HepG2 (cell line): Measurements from ENCODE around the gene CALR. TPM values are rescaled to one million over a fixed set of nuclear protein-coding genes. Genes with fewer than 3 reads are reported as not detected.
A peak's percentile ranks its signal among the peaks of the same experiment; 100 is the strongest.

Source experiments
- CEBPB ChIP-seq: IDR thresholded peaks from 2 replicates; pipeline ENCODE4 v1.6.1; 2011; ENCODE audit warnings: low read depth, low read length, improper control_type of control experiment, borderline replicate concordance
- EZH2 ChIP-seq: conservative IDR thresholded peaks from 2 replicates; pipeline ENCODE4 v1.6.1; 2012; ENCODE audit warnings: mild to moderate bottlenecking, low read depth, low read length, moderate library complexity
- FIP1L1 ChIP-seq: fragments of 200-400 bp; formaldehyde crosslinking; IDR thresholded peaks from 2 replicates; pipeline ENCODE4 v1.6.1; 2018; ENCODE audit warnings: low read depth, mild to moderate bottlenecking, low read length, moderate library complexity, borderline replicate concordance; ENCODE audit not compliant: insufficient read depth
- FOXC1 ChIP-seq: sonication (generic); formaldehyde crosslinking; IDR thresholded peaks from 2 replicates; pipeline ENCODE4 v1.8.0; 2022; ENCODE audit warnings: mild to moderate bottlenecking, missing genetic modification reagents, borderline replicate concordance
- LRRFIP1 ChIP-seq: sonication (generic); formaldehyde crosslinking; conservative IDR thresholded peaks from 2 replicates; pipeline ENCODE4 v1.4.0; 2020; ENCODE audit warnings: missing genetic modification reagents
- RFX3 ChIP-seq: IDR thresholded peaks from 2 replicates; pipeline ENCODE4 v1.6.1; 2016; ENCODE audit warnings: missing biosample characterization, missing genetic modification reagents
- RFXANK ChIP-seq: IDR thresholded peaks from 2 replicates; pipeline ENCODE4 v1.6.1; 2016
- SCMH1 ChIP-seq: sonication (generic); formaldehyde crosslinking; IDR thresholded peaks from 2 replicates; pipeline ENCODE4 v1.9.0; 2021; ENCODE audit warnings: missing genetic modification reagents, mild to moderate bottlenecking, borderline replicate concordance
- SIN3A ChIP-seq: IDR thresholded peaks from 2 replicates; pipeline ENCODE4 v1.6.1; 2011; ENCODE audit warnings: low read depth, mild to moderate bottlenecking, control low read depth, low read length, borderline replicate concordance
- ZIK1 ChIP-seq: sonication (generic); formaldehyde crosslinking; IDR thresholded peaks from 2 replicates; pipeline ENCODE4 v1.5.0; 2020; ENCODE audit warnings: mild to moderate bottlenecking, low read depth, missing genetic modification reagents, borderline replicate concordance
- ZNF160 ChIP-seq: sonication (generic); formaldehyde crosslinking; IDR thresholded peaks from 2 replicates; pipeline ENCODE4 v1.8.0; 2022; ENCODE audit warnings: mild to moderate bottlenecking, inconsistent platforms, missing genetic modification reagents
- ZNF446 ChIP-seq: sonication (generic); formaldehyde crosslinking; IDR thresholded peaks from 2 replicates; pipeline ENCODE4 v1.5.0; 2020; ENCODE audit warnings: mild to moderate bottlenecking, missing genetic modification reagents
- ZNF737 ChIP-seq: sonication (generic); formaldehyde crosslinking; IDR thresholded peaks from 2 replicates; pipeline ENCODE4 v1.5.0; 2020; ENCODE audit warnings: missing genetic modification reagents, mild to moderate bottlenecking, borderline replicate concordance
- polyA plus RNA-seq, 8 experiments: library from polyadenylated mRNA; depleted of rRNA in 3 of 8; stranded (reverse) in 7 of 8; unstranded in 1 of 8; fragments of >200 nt; fragmentation: Illumina TruSeq in 4 of 8; extraction: Trizol in 4 of 8; gene quantifications; 2 replicates each; pipeline versions ENCODE4 v1.2.1 to v1.2.3, GENCODE V29; 2011 to 2016; ENCODE audit warnings: low read depth in 4 of 8, missing spikeins in 1 of 8, mixed read lengths in 1 of 8; ENCODE audit not compliant: insufficient read depth in 1 of 8
- total RNA-seq, 5 experiments: library from RNA; depleted of rRNA; stranded (reverse); fragments of >200 nt; fragmentation: Illumina TruSeq; extraction: Trizol; gene quantifications; 2 replicates each; pipeline ENCODE4 v1.2.3, GENCODE V29; 2016; ENCODE audit warnings: low read depth in 1 of 5
- TF ChIP-seq, protein P1 (sequence below): sonication (generic); formaldehyde crosslinking; conservative IDR thresholded peaks from 2 replicates; pipeline ENCODE4 v1.4.0; 2020; ENCODE audit warnings: mild to moderate bottlenecking, missing genetic modification reagents, moderate library complexity
- TF ChIP-seq, protein P2 (sequence below): sonication (generic); formaldehyde crosslinking; IDR thresholded peaks from 2 replicates; pipeline ENCODE4 v1.4.0; 2020; ENCODE audit warnings: low read depth, mild to moderate bottlenecking, missing genetic modification reagents
- TF ChIP-seq, protein P3 (sequence below), 2 experiments: fragments of 450-650 bp in 1 of 2; sonication (generic) in 1 of 2; formaldehyde crosslinking; IDR thresholded peaks; 2 replicates each; pipeline versions ENCODE4 v1.5.0 to v1.8.0; 2020 to 2022; ENCODE audit warnings: mild to moderate bottlenecking in 1 of 2, missing genetic modification reagents in 1 of 2

Gene CALR
- total and polyA plus RNA-seq, 2 of the 13 experiments (the other 11 are each of a cell fraction or from before 2014, with no cell fraction given) = 898 to 934 TPM

DNA sequence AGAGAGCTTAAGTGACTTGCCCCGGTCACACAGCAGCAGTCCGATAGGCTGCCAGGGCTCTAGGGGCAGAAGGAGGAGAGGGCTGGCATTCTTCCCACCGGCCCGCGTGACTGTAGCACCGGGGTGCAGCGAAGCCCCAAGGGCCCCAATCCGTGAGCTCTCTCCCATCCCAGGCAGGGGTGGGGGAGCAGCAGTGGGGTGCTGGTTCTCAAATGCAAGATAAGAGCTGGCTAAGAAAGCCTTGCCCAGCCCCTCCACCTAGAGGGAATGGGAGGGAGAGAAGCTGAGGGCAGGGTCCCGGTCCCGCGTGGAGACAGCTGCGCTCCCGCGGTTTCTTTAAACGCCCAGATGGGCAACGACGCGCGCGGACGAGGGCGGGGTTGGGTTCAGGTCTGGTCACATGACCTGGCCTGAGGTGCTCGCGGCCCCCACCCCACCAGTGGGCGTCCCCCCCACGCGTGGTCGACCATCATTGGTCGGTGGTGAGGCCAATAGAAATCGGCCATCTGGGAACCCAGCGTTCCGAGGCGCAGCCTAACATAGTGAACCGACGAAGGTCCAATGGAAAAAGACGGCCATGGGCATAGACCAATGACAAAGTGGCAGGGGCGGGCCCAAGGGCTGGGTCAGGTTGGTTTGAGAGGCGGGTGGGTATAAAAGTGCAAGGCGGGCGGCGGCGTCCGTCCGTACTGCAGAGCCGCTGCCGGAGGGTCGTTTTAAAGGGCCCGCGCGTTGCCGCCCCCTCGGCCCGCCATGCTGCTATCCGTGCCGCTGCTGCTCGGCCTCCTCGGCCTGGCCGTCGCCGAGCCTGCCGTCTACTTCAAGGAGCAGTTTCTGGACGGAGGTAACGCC lies at the start of gene CALR (continued):
- TF ChIP-seq SCMH1 (CRISPR knock-in tag) = no peak
- peak; percentile 9; the same call in 1 of the 2 replicates for TF ChIP-seq ZNF446
- no peak for TF ChIP-seq EZH2
- no peak for TF ChIP-seq RFX3 (CRISPR knock-in tag)
- TF ChIP-seq SIN3A = peak; percentile 84; the same call in 1 of the 2 replicates
- TF ChIP-seq FIP1L1 = no peak
- TF ChIP-seq FOXC1 (CRISPR knock-in tag) = no peak
- peak; percentile 74; the same call in 1 of the 2 replicates for TF ChIP-seq RFXANK (CRISPR knock-in tag)
- TF ChIP-seq ZIK1 = peak; percentile 90
- TF ChIP-seq, protein P1, sequence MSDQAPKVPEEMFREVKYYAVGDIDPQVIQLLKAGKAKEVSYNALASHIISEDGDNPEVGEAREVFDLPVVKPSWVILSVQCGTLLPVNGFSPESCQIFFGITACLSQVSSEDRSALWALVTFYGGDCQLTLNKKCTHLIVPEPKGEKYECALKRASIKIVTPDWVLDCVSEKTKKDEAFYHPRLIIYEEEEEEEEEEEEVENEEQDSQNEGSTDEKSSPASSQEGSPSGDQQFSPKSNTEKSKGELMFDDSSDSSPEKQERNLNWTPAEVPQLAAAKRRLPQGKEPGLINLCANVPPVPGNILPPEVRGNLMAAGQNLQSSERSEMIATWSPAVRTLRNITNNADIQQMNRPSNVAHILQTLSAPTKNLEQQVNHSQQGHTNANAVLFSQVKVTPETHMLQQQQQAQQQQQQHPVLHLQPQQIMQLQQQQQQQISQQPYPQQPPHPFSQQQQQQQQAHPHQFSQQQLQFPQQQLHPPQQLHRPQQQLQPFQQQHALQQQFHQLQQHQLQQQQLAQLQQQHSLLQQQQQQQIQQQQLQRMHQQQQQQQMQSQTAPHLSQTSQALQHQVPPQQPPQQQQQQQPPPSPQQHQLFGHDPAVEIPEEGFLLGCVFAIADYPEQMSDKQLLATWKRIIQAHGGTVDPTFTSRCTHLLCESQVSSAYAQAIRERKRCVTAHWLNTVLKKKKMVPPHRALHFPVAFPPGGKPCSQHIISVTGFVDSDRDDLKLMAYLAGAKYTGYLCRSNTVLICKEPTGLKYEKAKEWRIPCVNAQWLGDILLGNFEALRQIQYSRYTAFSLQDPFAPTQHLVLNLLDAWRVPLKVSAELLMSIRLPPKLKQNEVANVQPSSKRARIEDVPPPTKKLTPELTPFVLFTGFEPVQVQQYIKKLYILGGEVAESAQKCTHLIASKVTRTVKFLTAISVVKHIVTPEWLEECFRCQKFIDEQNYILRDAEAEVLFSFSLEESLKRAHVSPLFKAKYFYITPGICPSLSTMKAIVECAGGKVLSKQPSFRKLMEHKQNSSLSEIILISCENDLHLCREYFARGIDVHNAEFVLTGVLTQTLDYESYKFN = peak; percentile 12
- TF ChIP-seq, protein P2, sequence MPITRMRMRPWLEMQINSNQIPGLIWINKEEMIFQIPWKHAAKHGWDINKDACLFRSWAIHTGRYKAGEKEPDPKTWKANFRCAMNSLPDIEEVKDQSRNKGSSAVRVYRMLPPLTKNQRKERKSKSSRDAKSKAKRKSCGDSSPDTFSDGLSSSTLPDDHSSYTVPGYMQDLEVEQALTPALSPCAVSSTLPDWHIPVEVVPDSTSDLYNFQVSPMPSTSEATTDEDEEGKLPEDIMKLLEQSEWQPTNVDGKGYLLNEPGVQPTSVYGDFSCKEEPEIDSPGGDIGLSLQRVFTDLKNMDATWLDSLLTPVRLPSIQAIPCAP = no peak
- TF ChIP-seq, protein P3, sequence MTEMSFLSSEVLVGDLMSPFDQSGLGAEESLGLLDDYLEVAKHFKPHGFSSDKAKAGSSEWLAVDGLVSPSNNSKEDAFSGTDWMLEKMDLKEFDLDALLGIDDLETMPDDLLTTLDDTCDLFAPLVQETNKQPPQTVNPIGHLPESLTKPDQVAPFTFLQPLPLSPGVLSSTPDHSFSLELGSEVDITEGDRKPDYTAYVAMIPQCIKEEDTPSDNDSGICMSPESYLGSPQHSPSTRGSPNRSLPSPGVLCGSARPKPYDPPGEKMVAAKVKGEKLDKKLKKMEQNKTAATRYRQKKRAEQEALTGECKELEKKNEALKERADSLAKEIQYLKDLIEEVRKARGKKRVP (CRISPR knock-in tag; IDR thresholded peaks at IDR 0.05) = no peak
- no peak for TF ChIP-seq CEBPB
- no peak for TF ChIP-seq ZNF160 (CRISPR knock-in tag)
- no peak for TF ChIP-seq LRRFIP1
- no peak for TF ChIP-seq ZNF737 (CRISPR knock-in tag)
